ENCODE data around the gene NTF3.

Gene NTF3

GRCh38 chr12:5455045-5455444, 23.1 kb downstream of the NTF3 start:
- Histone ChIP-seq H3K36me3 (ENCODE audit: low read depth) (no peaks in the 10 kb centered on the region), H3K4me1 (ENCODE audit: insufficient read depth, poor library complexity, severe bottlenecking) (no peaks in the 10 kb centered on the region), H3K4me3 (ENCODE audit: severe bottlenecking) (no peak overlapping the region), H3K27ac (ENCODE audit: poor library complexity, severe bottlenecking) (no peak overlapping the region), H3K9me3 (ENCODE audit: severe bottlenecking) (peaks cover 2% of the 10 kb centered on the region), H3K27me3 (ENCODE audit: insufficient read depth, poor library complexity, severe bottlenecking) (peaks cover 9% of the 10 kb centered on the region)
- ATAC-seq (ENCODE audit: low read depth) = no peak
- no peak for DNase-seq (ENCODE audit: low spot score)
- TF ChIP-seq, protein P1, sequence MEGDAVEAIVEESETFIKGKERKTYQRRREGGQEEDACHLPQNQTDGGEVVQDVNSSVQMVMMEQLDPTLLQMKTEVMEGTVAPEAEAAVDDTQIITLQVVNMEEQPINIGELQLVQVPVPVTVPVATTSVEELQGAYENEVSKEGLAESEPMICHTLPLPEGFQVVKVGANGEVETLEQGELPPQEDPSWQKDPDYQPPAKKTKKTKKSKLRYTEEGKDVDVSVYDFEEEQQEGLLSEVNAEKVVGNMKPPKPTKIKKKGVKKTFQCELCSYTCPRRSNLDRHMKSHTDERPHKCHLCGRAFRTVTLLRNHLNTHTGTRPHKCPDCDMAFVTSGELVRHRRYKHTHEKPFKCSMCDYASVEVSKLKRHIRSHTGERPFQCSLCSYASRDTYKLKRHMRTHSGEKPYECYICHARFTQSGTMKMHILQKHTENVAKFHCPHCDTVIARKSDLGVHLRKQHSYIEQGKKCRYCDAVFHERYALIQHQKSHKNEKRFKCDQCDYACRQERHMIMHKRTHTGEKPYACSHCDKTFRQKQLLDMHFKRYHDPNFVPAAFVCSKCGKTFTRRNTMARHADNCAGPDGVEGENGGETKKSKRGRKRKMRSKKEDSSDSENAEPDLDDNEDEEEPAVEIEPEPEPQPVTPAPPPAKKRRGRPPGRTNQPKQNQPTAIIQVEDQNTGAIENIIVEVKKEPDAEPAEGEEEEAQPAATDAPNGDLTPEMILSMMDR (IDR thresholded peaks at IDR 0.05; ENCODE audit: poor library complexity, severe bottlenecking) = no peak

GRCh38 chr12:5456030-5456429, 24.1 kb downstream of the NTF3 start:
- Histone ChIP-seq H3K27ac (ENCODE audit: poor library complexity, severe bottlenecking) (no peak overlapping the region), H3K4me3 (ENCODE audit: severe bottlenecking) (no peak overlapping the region), H3K36me3 (ENCODE audit: low read depth) (no peaks in the 10 kb centered on the region), H3K4me1 (ENCODE audit: insufficient read depth, poor library complexity, severe bottlenecking) (no peaks in the 10 kb centered on the region), H3K27me3 (ENCODE audit: insufficient read depth, poor library complexity, severe bottlenecking) (peaks cover 3% of the 10 kb centered on the region), H3K9me3 (ENCODE audit: severe bottlenecking) (peaks cover 2% of the 10 kb centered on the region)
- ATAC-seq (ENCODE audit: low read depth) (no peak), DNase-seq (ENCODE audit: low spot score) (no peak)
- TF ChIP-seq, protein P1 (IDR thresholded peaks at IDR 0.05; ENCODE audit: poor library complexity, severe bottlenecking) = no peak

DNA sequence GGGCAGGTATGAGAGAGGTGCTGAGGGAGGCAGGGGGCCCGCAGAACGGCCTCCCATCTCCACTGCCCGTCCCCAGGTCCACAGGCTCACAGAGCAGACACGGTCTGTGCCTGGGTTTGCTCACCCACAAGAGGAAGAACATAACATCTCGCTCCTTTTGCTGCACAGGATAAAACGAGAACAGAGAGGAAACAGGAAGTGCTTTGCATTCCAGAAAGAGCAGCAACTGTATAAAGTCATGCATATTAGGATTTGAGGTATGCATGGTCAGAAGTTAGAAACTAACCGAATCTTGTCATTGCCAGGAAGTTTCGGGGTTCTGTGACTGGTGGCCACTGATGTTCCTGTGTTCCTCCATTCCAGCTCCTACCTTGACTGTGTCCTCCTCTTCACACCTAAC, 25.0 kb downstream of the NTF3 start:
- H3K4me1 ChIP-seq (ENCODE audit: insufficient read depth, poor library complexity, severe bottlenecking) = no peaks in the 10 kb centered on the region
- H3K36me3 ChIP-seq (ENCODE audit: low read depth) = no peaks in the 10 kb centered on the region
- peaks cover 3% of the 10 kb centered on the region for H3K27me3 ChIP-seq (ENCODE audit: insufficient read depth, poor library complexity, severe bottlenecking)
- TF ChIP-seq, protein P1 (IDR thresholded peaks at IDR 0.05; ENCODE audit: poor library complexity, severe bottlenecking) = no peak
- ATAC-seq (ENCODE audit: low read depth) (peak; percentile 60), DNase-seq (ENCODE audit: low spot score) (no peak)
- H3K9me3 ChIP-seq (ENCODE audit: severe bottlenecking) = no peaks in the 10 kb centered on the region
- H3K27ac ChIP-seq (ENCODE audit: poor library complexity, severe bottlenecking) = no peak overlapping the region
- H3K4me3 ChIP-seq (ENCODE audit: severe bottlenecking) = no peak overlapping the region

GRCh38 chr12:5458229-5459050, 26.5 kb downstream of the NTF3 start:
- Histone ChIP-seq H3K36me3 (ENCODE audit: low read depth) (no peaks in the 10 kb centered on the region), H3K9me3 (ENCODE audit: severe bottlenecking) (no peaks in the 10 kb centered on the region), H3K27me3 (ENCODE audit: insufficient read depth, poor library complexity, severe bottlenecking) (no peaks in the 10 kb centered on the region), H3K4me1 (ENCODE audit: insufficient read depth, poor library complexity, severe bottlenecking) (no peaks in the 10 kb centered on the region), H3K4me3 (ENCODE audit: severe bottlenecking) (no peak overlapping the region), H3K27ac (ENCODE audit: poor library complexity, severe bottlenecking) (no peak overlapping the region)
- TF ChIP-seq, protein P1 (IDR thresholded peaks at IDR 0.05; ENCODE audit: poor library complexity, severe bottlenecking) = no peak
- no peak for ATAC-seq (ENCODE audit: low read depth)
- no peak for DNase-seq (ENCODE audit: low spot score)

All from RWPE2 (cell line).